Activated CD4-positive, alpha-beta memory T cell treated with anti-CD3 and anti-CD28 coated beads for 36 hours (primary cell): ENCODE results near the gene OR13C8. TPM values are rescaled to one million over a fixed set of nuclear protein-coding genes. Genes with fewer than 3 reads are reported as not detected.
"Not testable (repeated sequence)": the region's sequence is repeated elsewhere in the genome, so short reads cannot be mapped to it uniquely, and the experiment has no call there.

Experiments
- CTCF ChIA-PET: fragments of 350-600 bp; sonication (Branson Sonifier 250); formaldehyde crosslinking; loops from one replicate; lab custom pipeline; 2021; ENCODE audit warnings: antibody characterized with exemption, inconsistent platforms; lab: Charles Lee
- POLR2A ChIA-PET: fragments of 350-600 bp; sonication (Branson Sonifier 250); formaldehyde crosslinking; loops from one replicate; lab custom pipeline; 2021; ENCODE audit warnings: antibody characterized with exemption; lab: Charles Lee
- DNase-seq: peaks from one replicate; pipeline ENCODE4 v3.0.0-alpha.2; 2020
- H3K27ac Mint-ChIP-seq: one replicate; pipeline ENCODE4 v1.8.0; 2021; ENCODE audit warnings: mixed read lengths
- H3K27me3 Mint-ChIP-seq: one replicate; pipeline ENCODE4 v1.8.0; 2021; ENCODE audit warnings: mixed read lengths
- H3K36me3 Mint-ChIP-seq: one replicate; pipeline ENCODE4 v1.8.0; 2021; ENCODE audit warnings: mixed read lengths
- H3K4me1 Mint-ChIP-seq: one replicate; pipeline ENCODE4 v1.8.0; 2021; ENCODE audit warnings: low read depth, mixed read lengths
- H3K4me3 Mint-ChIP-seq: one replicate; pipeline ENCODE4 v1.8.0; 2021; ENCODE audit warnings: mild to moderate bottlenecking, mixed read lengths
- H3K9me3 Mint-ChIP-seq: one replicate; pipeline ENCODE4 v1.8.0; 2021; ENCODE audit warnings: mixed read lengths
- intact Hi-C: fragments of 100-400 bp; cut with micrococcal nuclease; formaldehyde crosslinking; loops from one replicate; pipeline ENCODE4 v1.15.1; 2023
- total RNA-seq, 2 experiments: library from RNA; stranded (reverse); gene quantifications; one replicate each; pipeline ENCODE4 v1.2.3, GENCODE V29; 2021

OR13C8 gene, protein sequence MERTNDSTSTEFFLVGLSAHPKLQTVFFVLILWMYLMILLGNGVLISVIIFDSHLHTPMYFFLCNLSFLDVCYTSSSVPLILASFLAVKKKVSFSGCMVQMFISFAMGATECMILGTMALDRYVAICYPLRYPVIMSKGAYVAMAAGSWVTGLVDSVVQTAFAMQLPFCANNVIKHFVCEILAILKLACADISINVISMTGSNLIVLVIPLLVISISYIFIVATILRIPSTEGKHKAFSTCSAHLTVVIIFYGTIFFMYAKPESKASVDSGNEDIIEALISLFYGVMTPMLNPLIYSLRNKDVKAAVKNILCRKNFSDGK
- not detected for total RNA-seq

GRCh38 chr9:104568868-104569267, at the start of gene OR13C8:
OR13C8 (plus strand) TSS chr9:104569168; CDS start chr9:104569168, 0 bp downstream.
- DNase-seq = no peak
- Mint-ChIP-seq H3K36me3 (no peaks in the 10 kb centered on the region), H3K4me3 (no peak within 1 kb of the TSS), H3K4me1 (no peaks in the 10 kb centered on the region), H3K27me3 (no peaks in the 10 kb centered on the region), H3K9me3 (peaks cover 18% of the 10 kb centered on the region), H3K27ac (no peak within 1 kb of the TSS)
- intact Hi-C loops = no loop called here
- CTCF ChIA-PET = no interaction called here
- POLR2A ChIA-PET = no interaction called here

- H3K4me1 Mint-ChIP-seq, H3K27ac Mint-ChIP-seq, intact Hi-C loops: not testable (repeated sequence)
Observed at GRCh38 chr9:104520241-104520640, 48.7 kb upstream of the OR13C8 start.

DNA sequence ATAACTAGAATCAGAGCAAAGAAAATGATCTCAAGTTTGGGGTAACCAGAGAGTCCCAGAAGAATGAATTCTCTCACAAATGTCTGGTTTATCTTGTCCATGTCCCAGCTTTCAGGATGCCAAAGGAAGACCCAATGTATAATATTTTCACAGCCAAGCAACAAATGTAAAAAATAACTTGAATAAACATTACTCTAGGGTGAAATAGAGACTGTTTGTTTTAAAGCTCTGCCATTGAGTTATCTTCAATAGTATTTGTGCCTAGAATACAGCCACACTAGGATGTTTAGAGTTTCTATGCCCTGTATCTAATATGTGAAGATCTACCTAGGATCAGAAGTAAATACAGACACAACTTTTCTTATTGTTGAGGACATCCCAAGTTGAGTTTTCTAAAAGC, 41.9 kb upstream of the OR13C8 start, which contains the start of gene OR13C4:
Gene OR13C4, minus strand, starts transcription at position 101 of the 400 bp plus-strand sequence. Its CDS starts 0 bp downstream, at position 101.
- no peak for DNase-seq
- no peaks in the 10 kb centered on the region for H3K4me1 Mint-ChIP-seq
- ChIA-PET CTCF (no interaction called here), POLR2A (no interaction called here)
- no peak within 1 kb of the TSS for H3K4me3 Mint-ChIP-seq
- H3K27me3 Mint-ChIP-seq = no peaks in the 10 kb centered on the region
- intact Hi-C loops = no loop called here
- H3K9me3 Mint-ChIP-seq = no peaks in the 10 kb centered on the region
- H3K27ac Mint-ChIP-seq = no peak within 1 kb of the TSS
- no peaks in the 10 kb centered on the region for H3K36me3 Mint-ChIP-seq

More at GRCh38 chr9:104520241-104520640, 48.7 kb upstream of the OR13C8 start:
- DNase-seq, H3K4me3 Mint-ChIP-seq, H3K27me3 Mint-ChIP-seq, POLR2A ChIA-PET, H3K9me3 Mint-ChIP-seq, CTCF ChIA-PET, H3K36me3 Mint-ChIP-seq: not testable (repeated sequence)

DNA sequence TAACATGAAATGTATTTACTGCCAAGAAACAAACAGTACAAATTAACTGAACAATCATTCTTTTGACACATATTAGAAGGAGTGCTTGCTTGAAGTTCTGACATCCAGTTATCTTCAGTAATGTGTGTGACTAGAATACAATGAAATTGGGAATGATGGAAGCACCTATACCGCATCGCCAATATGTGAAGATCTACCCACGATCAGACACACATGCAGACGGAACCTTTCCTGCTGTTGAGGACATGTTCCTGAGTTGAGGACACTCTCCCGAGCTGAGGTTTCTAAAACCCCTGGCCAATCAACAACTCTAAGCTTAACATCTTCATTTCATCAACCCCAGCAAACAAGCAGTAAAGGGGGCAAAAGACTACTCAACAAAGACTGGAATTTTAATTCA, 32.2 kb upstream of the OR13C8 start, which contains the start of gene OR13C3:
Gene OR13C3, minus strand, starts transcription at position 101 of the 400 bp plus-strand sequence. CDS start 133 bp downstream, outside the sequence.
- CTCF ChIA-PET = no interaction called here
- no peak within 1 kb of the TSS for H3K27ac Mint-ChIP-seq
- no peak for DNase-seq

DNA sequence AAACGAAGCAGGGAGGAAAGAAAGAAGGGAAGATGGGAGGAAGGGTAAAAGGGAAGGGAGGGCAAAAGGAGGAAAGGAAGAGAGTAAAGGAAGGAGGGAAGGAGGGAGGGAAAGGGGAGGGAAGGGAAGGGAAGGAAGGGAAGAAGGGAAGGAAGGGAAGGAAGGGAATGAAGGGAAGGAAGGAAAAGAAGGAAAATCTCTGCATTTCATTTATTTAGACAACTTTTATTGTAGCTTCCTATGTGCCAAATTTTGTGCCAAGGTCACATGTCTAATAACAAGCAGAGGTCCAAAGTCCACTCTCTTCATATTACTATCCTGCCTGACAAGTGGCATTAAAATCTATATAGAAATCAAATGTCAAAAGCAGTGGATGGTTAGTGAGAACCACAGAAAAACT, 29.7 kb upstream of the OR13C8 start:
- H3K27ac Mint-ChIP-seq = no peak overlapping the region
- CTCF ChIA-PET = no interaction called here
- H3K4me3 Mint-ChIP-seq = no peak overlapping the region
- no peaks in the 10 kb centered on the region for H3K36me3 Mint-ChIP-seq
- H3K4me1 Mint-ChIP-seq = no peaks in the 10 kb centered on the region
- no peak for DNase-seq
- H3K9me3 Mint-ChIP-seq = no peaks in the 10 kb centered on the region
- intact Hi-C loops = no loop called here
- H3K27me3 Mint-ChIP-seq = no peaks in the 10 kb centered on the region
- POLR2A ChIA-PET = no interaction called here

More for the DNA sequence above, 32.2 kb upstream of the OR13C8 start, which contains the start of gene OR13C3:
- Mint-ChIP-seq H3K9me3 (no peaks in the 10 kb centered on the region), H3K4me1 (no peaks in the 10 kb centered on the region), H3K36me3 (no peaks in the 10 kb centered on the region), H3K27me3 (no peaks in the 10 kb centered on the region), H3K4me3 (no peak within 1 kb of the TSS)
- POLR2A ChIA-PET = no interaction called here
- intact Hi-C loops = no loop called here

DNA sequence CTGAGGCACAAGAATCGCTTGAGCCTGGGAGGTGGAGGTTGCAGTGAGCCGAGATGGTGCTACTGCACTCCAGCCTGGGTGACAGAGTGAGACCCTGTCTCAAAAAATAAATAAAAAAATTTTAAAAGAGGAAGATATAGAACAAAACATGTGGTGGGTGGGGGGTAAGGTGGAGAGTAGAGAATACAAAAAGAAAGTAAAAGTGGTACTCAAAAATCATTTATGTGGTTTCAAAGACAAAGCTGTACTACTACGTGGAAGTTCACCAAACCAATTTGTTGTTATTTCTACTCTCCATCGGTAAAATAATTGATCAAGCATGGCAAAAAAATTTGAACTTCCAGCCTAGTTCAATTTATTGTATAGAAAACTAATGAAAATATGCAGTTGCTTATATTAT, 24.3 kb upstream of the OR13C8 start:
- Mint-ChIP-seq H3K9me3 (no peaks in the 10 kb centered on the region), H3K27me3 (no peaks in the 10 kb centered on the region), H3K4me1 (no peaks in the 10 kb centered on the region), H3K4me3 (no peak overlapping the region), H3K27ac (no peak overlapping the region), H3K36me3 (no peaks in the 10 kb centered on the region)
- ChIA-PET POLR2A (no interaction called here), CTCF (no interaction called here)
- DNase-seq = no peak
- intact Hi-C loops = no loop called here

DNA sequence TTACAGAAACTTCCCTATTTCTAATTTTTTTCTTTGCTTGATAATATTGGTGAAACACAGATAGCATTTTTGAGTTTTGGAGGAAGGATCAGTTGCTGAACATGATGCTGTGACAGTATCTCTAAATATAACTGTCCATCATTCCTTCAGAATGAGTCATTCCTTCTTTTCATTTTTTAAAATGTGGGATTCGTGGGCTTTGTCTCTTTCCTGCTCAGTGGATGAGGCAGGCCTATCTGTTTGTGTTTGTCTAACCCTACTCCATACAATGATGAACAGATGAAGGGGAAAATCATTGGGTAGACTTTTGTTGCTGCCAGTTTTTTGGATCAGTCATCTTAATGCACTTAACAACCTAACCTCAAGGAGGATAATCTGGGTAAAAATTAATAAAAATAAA, 15.7 kb upstream of the OR13C8 start:
- Mint-ChIP-seq H3K9me3 (peaks cover 4% of the 10 kb centered on the region), H3K36me3 (no peaks in the 10 kb centered on the region), H3K4me1 (no peaks in the 10 kb centered on the region), H3K4me3 (no peak overlapping the region), H3K27me3 (no peaks in the 10 kb centered on the region), H3K27ac (no peak overlapping the region)
- ChIA-PET CTCF (no interaction called here), POLR2A (no interaction called here)
- intact Hi-C loops = no loop called here
- no peak for DNase-seq

- ChIA-PET POLR2A (no interaction called here), CTCF (interaction anchor here (0.6 kb wide), 1 partner anchor 133 kb away, joined by 3 read pairs; no protein-coding TSS in a partner anchor)
- Mint-ChIP-seq H3K36me3 (no peaks in the 10 kb centered on the region), H3K4me1 (no peaks in the 10 kb centered on the region), H3K4me3 (no peak overlapping the region), H3K27me3 (no peaks in the 10 kb centered on the region), H3K9me3 (peaks cover 4% of the 10 kb centered on the region), H3K27ac (no peak overlapping the region)
- DNase-seq = no peak
- intact Hi-C loops = no loop called here
Observed at GRCh38 chr9:104555521-104555920, 13.4 kb upstream of the OR13C8 start.

- intact Hi-C loops = no loop called here
- no peak for DNase-seq
- Mint-ChIP-seq H3K27ac (no peak overlapping the region), H3K9me3 (peaks cover 4% of the 10 kb centered on the region), H3K4me3 (no peak overlapping the region), H3K4me1 (no peaks in the 10 kb centered on the region), H3K36me3 (no peaks in the 10 kb centered on the region), H3K27me3 (no peaks in the 10 kb centered on the region)
- ChIA-PET CTCF (no interaction called here), POLR2A (no interaction called here)
Observed at GRCh38 chr9:104556830-104557634, 11.9 kb upstream of the OR13C8 start.

GRCh38 chr9:104564358-104564757, 4.6 kb upstream of the OR13C8 start:
- DNase-seq = no peak
- ChIA-PET CTCF (no interaction called here), POLR2A (no interaction called here)
- Mint-ChIP-seq H3K27ac (no peak overlapping the region), H3K4me3 (no peak overlapping the region), H3K4me1 (no peaks in the 10 kb centered on the region), H3K36me3 (no peaks in the 10 kb centered on the region), H3K27me3 (no peaks in the 10 kb centered on the region), H3K9me3 (no peaks in the 10 kb centered on the region)
- intact Hi-C loops = no loop called here

- ChIA-PET POLR2A (no interaction called here), CTCF (no interaction called here)
- no peaks in the 10 kb centered on the region for H3K27me3 Mint-ChIP-seq
- no peak overlapping the region for H3K4me3 Mint-ChIP-seq
- no peak overlapping the region for H3K27ac Mint-ChIP-seq
- no peaks in the 10 kb centered on the region for H3K4me1 Mint-ChIP-seq
- no peaks in the 10 kb centered on the region for H3K36me3 Mint-ChIP-seq
- peaks cover 18% of the 10 kb centered on the region for H3K9me3 Mint-ChIP-seq
- DNase-seq = no peak
- intact Hi-C loops = no loop called here
Observed at GRCh38 chr9:104572612-104573011, 3.6 kb downstream of the OR13C8 start.

DNA sequence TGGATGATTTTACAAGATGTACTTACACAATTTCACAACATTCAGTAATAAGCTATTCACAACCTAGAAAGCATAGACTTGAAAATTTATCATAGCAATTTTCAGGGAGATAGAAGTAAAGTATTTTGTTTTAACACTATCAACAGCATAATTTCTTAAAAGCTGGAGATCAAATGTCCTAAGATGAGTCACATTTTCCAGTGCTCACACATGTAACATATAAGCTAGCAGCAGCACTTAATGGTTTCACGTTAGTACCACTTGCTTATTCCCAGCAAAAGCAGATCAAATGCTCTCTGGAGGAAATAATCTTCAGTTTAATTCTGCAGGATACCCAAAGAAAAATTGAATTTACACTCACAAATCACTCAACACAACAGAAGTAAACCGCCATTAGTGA, 6.5 kb downstream of the OR13C8 start:
- Mint-ChIP-seq H3K27me3 (no peaks in the 10 kb centered on the region), H3K4me1 (no peaks in the 10 kb centered on the region), H3K9me3 (peaks cover 18% of the 10 kb centered on the region), H3K36me3 (no peaks in the 10 kb centered on the region), H3K27ac (no peak overlapping the region), H3K4me3 (no peak overlapping the region)
- ChIA-PET CTCF (no interaction called here), POLR2A (no interaction called here)
- no peak for DNase-seq
- intact Hi-C loops = no loop called here
